Measurements from ENCODE around the gene ANO6. TPM values are rescaled to one million over a fixed set of nuclear protein-coding genes. Genes with fewer than 3 reads are reported as not detected.

Gene ANO6
- total RNA-seq, 1 donor: 13.7 TPM

DNA sequence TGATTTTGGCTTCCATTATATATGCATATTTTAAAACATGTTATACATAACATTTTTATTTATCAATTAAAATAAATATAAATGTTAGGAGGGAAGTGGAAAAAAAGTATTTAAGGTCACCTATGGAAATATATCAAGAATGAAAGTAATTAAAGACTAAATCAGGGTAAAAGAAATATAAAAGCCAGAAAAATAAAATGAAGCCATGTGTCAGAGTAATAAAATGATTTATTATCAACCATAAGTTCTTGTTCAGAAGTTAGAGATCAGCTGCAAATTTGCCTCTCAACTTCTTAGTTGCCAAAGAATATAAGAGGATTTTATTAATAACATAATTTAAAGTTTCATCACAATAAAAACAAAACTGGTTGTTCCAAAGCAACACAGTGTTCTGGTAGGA, 121.9 kb downstream of the ANO6 start:
- no peak for DNase-seq (ENCODE audit: low read depth in 2 of 3, low spot score in 2 of 3)

DNA sequence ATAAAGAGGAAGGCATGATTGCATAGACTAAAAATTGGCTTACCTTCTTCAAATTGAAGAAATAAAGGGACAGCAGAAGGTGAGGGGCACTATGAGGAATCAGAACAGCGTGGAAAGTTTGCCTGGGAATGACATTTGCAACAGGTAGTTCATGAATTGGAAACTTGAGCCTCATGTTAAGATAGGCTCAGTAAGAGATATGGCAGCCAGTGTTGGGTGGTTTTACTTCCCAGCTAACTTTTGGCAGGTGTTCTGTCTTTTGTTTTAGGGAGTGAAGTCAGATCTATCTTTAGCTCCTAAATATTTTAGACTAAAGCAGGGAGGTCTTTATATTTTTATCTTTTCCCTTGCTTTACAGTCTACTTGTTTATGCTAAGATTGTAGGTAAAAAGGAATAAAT, 122.4 kb downstream of the ANO6 start:
- no peak for DNase-seq (ENCODE audit: low read depth in 2 of 3, low spot score in 2 of 3)

GRCh38 chr12:45339035-45339434, 123.1 kb downstream of the ANO6 start:
- DNase-seq (ENCODE audit: low read depth in 2 of 3, low spot score in 2 of 3): no peak

DNA sequence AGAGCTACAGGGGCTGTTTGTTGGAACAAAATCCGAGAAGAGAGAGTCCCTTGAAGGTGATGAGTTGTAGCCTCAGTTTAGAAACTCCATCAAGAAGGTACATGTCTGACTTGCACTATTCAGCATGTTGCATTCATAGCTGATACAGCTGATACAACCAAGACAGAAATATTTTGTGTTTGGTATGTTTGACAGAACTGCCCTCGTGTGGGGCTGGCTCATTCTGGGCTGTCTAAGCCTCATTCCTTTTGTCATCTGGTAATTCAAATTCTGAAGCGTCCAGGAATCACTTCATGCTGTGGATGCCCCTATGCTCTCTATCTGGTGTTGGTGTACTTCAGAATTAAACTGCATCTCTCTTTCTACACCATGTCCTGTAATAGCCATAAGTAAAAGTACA, 126.3 kb downstream of the ANO6 start:
- no peak for DNase-seq (ENCODE audit: low read depth in 2 of 3, low spot score in 2 of 3)

DNA sequence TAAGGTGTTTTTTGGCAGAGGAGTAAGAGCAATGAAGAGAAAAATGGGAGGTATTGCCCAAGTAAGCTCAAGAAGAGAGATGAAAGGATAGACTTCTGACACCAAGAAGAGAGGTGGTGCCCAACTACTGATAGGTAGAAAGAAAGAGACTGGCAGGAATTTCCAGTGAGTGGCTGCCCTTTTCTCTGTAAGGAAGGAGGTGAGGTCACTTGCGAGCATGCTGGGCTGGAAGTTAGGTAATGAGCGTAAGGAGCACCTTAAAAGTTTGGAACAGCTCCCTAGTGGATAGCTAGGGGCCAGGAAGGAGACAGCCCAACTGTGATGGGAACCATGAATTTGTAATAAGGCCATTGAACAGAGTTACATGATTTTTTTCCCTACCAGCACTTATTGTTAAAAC, 127.0 kb downstream of the ANO6 start:
- no peak for DNase-seq (ENCODE audit: low read depth in 2 of 3, low spot score in 2 of 3)

GRCh38 chr12:45343269-45344051, 127.6 kb downstream of the ANO6 start:
- DNase-seq (ENCODE audit: low read depth in 2 of 3, low spot score in 2 of 3): no peak

- DNase-seq (ENCODE audit: low read depth in 2 of 3, low spot score in 2 of 3): no peak
Observed at GRCh38 chr12:45348311-45348710, 132.4 kb downstream of the ANO6 start.

- DNase-seq (ENCODE audit: low read depth in 2 of 3, low spot score in 2 of 3): no peak
Observed at GRCh38 chr12:45348986-45349385, 133.1 kb downstream of the ANO6 start.

- DNase-seq (ENCODE audit: low read depth in 2 of 3, low spot score in 2 of 3): no peak
Observed at GRCh38 chr12:45349916-45350315, 134.0 kb downstream of the ANO6 start.

DNA sequence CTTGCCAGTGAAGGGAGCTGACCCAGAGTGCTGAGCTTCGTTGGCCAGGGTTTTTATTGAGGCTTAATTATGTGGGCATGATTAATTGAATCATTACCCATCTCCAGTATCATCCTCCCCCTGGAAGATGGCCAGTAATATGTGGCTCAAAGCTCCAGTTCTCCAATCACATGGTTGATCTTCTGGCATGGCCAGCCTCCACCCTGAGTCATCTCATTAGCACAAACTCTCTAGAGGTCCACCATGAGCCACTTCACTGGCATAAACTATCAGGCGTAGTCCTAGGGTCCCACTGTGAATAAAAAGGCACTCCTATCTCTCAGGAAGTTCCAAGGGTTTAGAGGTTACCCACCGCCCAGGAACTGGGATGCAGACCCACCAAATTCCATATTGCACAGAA, 135.0 kb downstream of the ANO6 start:
- DNase-seq (ENCODE audit: low read depth in 2 of 3, low spot score in 2 of 3): no peak

- DNase-seq (ENCODE audit: low read depth in 2 of 3, low spot score in 2 of 3): no peak
Observed at GRCh38 chr12:45351921-45352670, 136.2 kb downstream of the ANO6 start.

DNA sequence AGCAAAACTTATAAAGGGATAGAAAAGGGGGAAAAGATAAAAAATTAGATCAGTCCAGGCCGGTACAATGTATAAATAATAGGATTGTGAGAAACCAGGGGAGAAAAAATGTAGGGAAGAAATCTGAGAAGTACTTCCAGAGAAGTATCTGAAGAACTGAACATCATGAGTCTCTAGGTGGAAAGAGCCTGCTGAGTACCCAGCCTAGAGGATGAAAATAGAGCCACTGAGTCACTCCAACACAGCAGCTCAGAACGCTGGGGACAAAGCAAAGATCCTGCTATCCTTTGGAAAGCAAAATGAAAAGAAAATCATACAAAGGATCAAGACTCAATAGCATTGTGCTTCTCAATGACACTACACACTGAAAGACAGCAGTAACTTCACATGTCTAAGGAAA, 138.0 kb downstream of the ANO6 start:
- no peak for DNase-seq (ENCODE audit: low read depth in 2 of 3, low spot score in 2 of 3)

- no peak for DNase-seq (ENCODE audit: low read depth in 2 of 3, low spot score in 2 of 3)
Observed at GRCh38 chr12:45354399-45354798, 138.5 kb downstream of the ANO6 start.

DNA sequence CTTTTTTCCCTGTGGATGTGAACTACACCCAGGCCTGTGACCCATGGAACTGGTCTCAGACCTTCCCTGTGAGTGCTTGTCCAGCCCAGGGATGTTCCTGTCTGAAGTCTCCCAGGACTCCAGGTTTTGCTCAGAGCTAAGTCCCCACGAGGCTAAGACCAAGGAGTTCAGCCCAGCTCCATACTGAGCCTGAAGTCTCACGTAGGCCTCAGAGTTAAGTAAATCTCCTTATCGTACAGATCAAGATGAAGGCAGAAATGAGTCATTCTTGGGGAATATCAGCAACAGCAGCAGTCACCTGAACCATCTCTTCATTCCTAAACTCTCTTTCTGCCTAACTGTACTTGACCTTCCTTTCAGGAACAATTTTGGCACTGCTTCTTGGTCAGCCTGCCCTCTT, 139.8 kb downstream of the ANO6 start:
- DNase-seq (ENCODE audit: low read depth in 2 of 3, low spot score in 2 of 3): no peak

- DNase-seq (ENCODE audit: low read depth in 2 of 3, low spot score in 2 of 3): no peak
Observed at GRCh38 chr12:45356822-45357538, 141.1 kb downstream of the ANO6 start.

- DNase-seq (ENCODE audit: low read depth in 2 of 3, low spot score in 2 of 3): no peak
Observed at GRCh38 chr12:45357539-45358417, 141.9 kb downstream of the ANO6 start.

DNA sequence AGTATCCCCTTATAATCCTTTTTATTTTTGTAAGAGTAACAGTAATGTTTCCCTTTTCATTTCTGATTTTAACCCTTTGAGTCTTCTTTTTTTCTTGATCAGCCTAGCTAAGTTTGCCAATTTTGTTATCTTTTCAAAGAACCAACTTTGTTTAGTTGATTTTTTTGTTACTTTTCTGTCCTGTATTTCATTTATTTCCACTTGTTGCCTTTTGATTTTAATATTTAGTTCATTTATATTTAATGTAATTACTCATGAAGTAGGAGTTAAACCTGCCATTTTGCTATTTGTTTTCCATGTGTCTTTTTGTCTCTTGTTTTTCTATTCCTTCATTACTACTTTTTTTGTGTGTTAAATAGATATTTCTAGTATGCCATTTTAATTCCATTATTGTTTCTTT, 146.4 kb downstream of the ANO6 start:
- no peak for DNase-seq (ENCODE audit: low read depth in 2 of 3, low spot score in 2 of 3)

- DNase-seq (ENCODE audit: low read depth in 2 of 3, low spot score in 2 of 3): peak in 2 of 3 donors; percentile 9 to 34
Observed at GRCh38 chr12:45363903-45364302, 148.0 kb downstream of the ANO6 start.

- DNase-seq (ENCODE audit: low read depth in 2 of 3, low spot score in 2 of 3): no peak
Observed at GRCh38 chr12:45368841-45369489, 153.1 kb downstream of the ANO6 start.

GRCh38 chr12:45377815-45378214, 161.9 kb downstream of the ANO6 start:
- no peak for DNase-seq (ENCODE audit: low read depth in 2 of 3, low spot score in 2 of 3)

All from hematopoietic multipotent progenitor cell (in vitro differentiated cells).